Stimulated activated CD4-positive, alpha-beta T cell treated with anti-CD3 and anti-CD28 coated beads, Interleukin-4, amount 100 ng/mL, for 48 hours (primary cell): ENCODE measurements around the gene TRIM17.

Experiments used
- DNase-seq, 2 donors: peaks; one replicate each; pipeline ENCODE4 v3.0.0-alpha.2; 2020; ENCODE audit warnings: low read depth in 2 of 2

The TRIM17 gene

DNA sequence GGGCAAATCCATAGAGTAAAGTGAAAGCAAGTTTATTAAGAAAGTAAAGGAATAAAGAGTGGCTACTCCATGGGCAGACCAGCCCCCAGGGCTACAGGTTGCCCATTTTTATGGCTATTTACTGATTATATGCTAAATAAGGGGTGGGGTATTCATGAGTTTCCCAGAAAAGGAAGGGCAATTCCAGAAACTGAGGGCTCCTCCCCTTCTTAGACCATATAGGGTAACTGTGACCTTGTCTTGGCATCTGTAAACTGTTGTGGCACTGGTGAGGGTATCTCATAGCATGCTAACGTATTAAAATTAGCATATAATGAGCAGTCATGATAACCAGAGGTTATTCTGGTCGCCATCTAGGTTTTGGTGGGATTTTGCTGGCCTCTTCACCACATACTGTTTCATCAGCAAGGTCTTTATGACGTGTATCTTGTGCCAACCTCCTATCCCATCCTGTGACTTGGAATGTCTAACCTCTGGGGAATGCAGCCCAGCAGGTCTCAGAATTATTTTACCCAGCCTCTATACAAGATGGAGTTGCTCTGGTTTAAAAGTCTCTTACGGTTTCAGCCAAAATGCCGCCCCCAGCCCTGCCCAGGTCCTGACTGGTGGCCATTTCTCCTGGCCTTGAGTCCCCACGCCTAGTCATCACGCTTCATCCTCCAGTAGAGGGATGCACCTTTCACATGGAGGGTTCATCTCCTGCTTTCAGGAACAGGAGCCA lies 982 bp upstream of the TRIM17 start:
- no peak for DNase-seq

DNA sequence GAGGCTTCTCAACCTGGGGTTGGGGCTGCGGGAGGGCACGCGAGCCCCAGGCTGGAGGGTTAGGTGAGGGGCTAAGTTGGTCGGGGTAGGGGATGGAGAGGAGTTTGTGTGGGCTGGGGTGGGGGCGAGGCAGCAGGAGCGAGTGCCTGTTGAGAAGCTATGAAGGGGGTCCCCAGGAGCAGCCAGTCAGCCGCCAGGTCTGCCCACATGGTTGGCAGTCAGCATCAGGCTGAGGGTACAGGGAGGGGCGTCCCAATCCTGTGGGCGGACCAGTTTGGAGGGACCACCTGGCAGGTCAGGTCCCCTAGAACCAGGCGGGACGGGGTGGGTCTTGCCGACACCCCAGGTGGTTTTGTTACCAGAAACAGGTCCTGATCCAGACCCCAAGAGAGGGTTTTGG lies 400 bp upstream of the TRIM17 start:
- no peak for DNase-seq

DNA sequence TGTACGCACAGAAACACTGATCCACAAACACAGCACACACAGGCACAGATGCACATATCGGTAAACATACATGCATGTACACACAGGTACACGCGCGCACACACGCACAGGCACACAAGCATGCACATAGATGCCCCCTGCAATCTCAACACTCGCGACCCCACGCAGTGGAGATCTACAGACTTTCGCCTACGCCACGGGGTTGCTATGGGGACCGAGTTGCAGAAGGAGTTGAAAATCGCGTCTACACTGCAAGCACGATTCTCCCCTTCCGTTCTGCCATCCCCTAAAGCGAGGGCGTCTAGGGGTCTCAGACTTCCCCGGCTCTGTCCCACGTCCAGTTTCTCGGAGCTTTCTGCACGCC lies 826 bp downstream of the TRIM17 start:
- DNase-seq, result no peak

- no peak for DNase-seq
These were observed 1.4 kb downstream of the TRIM17 start for GRCh38 chr1:228415221-228415620.

- no peak for DNase-seq
These were observed 2.0 kb downstream of the TRIM17 start for GRCh38 chr1:228414511-228415211.

GRCh38 chr1:228413241-228414010 lies 3.2 kb downstream of the TRIM17 start:
- no peak for DNase-seq

DNA sequence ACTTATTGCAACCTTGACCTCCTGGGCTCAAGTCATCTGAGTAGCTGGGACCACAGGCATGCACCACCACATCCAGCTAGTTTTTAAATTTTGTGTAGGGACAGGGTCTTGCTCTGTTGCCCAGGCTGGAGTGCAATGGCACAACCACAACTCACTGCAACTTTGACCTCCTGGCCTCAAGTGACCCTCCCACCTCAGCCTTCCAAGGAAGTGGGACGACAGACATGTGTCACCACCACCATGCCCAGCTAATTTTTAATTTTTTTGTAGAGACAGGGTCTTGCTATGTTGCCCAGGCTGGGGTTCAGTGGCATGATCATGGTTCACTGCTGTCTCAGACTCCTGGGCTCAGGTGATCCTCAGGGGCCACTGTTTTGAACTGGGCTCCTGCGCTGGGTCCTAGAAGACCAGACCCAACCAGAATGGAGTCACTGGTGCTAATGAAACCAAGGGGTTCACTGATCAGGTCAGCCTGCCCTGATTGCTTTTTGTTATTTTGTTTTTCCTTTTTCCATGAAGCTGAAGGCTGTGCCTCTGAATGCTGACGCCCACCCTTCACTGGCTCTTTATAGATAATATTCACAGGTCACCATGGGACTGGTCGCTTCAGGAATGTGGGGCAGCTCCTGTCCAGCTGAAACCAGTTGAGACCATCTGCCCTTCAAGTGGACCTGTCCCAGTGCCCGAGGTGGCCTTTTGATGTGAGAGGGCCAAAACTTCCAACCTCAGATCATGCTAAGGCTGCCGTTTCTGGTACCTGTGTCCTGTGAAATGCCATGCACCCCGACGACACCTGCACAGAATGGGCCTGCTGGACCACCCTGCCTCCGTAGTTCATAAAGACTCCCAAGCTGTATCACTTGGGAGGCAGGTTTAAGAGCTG lies 4.9 kb downstream of the TRIM17 start:
- DNase-seq, result no peak

GRCh38 chr1:228411121-228411520 lies 5.5 kb downstream of the TRIM17 start:
- DNase-seq, result no peak

DNA sequence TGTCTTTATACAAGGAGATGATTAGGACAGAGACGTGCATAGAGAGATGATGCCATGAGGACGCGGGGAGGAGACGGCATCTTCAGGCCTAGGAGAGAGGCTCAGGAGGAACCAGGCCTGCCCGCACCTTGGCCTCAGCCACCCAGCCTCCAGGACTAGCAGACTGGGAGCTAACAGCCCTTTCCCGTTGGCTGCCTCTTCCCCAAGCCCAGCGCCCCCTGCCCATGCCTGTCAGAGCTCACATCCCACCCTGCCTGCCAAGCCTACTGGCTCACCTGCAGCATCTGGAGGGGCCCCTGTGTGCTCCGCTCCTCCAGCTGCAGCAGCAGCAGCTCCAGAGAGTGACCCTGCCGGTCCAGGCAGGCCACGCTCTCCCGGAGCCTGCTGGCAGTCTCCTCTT lies 6.0 kb downstream of the TRIM17 start:
- no peak for DNase-seq

DNA sequence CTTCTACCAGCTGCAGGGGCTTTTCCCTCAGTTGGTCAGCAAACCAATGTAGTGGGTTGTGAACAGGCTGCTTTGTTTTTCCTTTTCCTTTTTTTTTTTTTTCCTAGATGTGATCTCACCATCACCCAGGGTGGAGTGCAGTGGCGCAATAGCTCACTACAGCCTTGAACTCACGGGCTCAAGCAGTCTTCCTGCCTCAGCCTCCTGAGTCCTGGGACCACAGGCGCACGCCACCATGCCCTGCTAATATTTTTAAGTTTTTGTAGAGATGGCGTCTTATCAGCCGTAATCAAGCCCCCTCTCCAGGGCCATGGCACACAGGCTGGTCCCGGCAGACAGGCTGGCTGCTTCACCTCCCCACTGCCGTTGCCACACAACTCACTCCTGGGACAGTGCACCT lies 6.6 kb downstream of the TRIM17 start:
- DNase-seq, result no peak

- DNase-seq, result no peak
These were observed 7.5 kb downstream of the TRIM17 start for GRCh38 chr1:228408869-228409805.

- no peak for DNase-seq
These were observed 8.4 kb downstream of the TRIM17 start for GRCh38 chr1:228408041-228408868.

GRCh38 chr1:228407106-228408040 lies 9.3 kb downstream of the TRIM17 start:
- DNase-seq, result no peak

- DNase-seq, result no peak
These were observed 10.8 kb downstream of the TRIM17 start for GRCh38 chr1:228405979-228406228.

DNA sequence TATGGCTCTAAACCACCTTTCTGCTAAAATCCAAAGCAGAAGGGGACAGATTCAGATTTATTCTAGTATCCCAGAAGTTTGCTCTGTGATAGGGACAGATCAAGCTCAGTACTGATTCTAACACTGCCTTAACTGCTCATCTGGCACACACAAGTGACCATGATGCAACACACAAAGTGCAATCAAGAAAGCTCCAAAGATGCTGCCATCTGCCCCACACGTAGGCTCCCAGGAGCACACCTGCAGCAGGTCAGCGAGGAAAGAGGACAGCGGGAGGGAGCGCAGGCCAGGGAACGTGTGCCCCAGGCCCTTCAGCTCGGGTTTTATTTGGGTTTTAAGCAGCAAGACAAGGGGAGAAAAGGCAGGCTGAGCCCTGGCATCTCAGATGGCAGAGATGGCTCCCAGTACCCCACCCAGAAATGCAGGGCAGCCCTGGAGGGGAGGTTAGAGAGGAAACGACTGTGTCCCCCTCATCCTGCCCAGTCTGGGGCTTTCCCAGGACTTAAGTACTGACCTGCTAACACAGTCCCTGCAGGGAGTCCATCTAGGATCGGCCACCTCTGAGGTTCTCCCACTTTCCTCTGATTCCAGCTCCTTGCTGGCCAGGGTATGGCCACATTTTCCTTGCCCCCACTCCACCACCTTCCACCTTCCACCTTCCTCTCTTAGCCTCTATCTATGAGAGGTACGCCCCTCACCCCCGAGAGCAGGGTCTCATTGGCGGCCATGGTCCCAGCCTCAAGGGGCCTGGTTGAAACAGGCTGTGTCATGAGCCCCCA lies 11.3 kb downstream of the TRIM17 start:
- DNase-seq, result no peak

GRCh38 chr1:228404107-228404720 lies 12.4 kb downstream of the TRIM17 start:
- DNase-seq, result no peak

- DNase-seq, result no peak
These were observed 13.4 kb downstream of the TRIM17 start for GRCh38 chr1:228403231-228403631.

- DNase-seq, result no peak
These were observed 14.0 kb downstream of the TRIM17 start for GRCh38 chr1:228402641-228403025.
